Islet precursor cell (in vitro differentiated cells): ENCODE measurements around the gene IFIT5.
A peak's percentile ranks its signal among the peaks of the same experiment; 100 is the strongest.
"Not testable (repeated sequence)": the region's sequence is repeated elsewhere in the genome, so short reads cannot be mapped to it uniquely, and the experiment has no call there.

Experiments
- DNase-seq: peaks from one replicate; pipeline ENCODE4 v3.0.0-alpha.2; 2018

The IFIT5 gene

DNA sequence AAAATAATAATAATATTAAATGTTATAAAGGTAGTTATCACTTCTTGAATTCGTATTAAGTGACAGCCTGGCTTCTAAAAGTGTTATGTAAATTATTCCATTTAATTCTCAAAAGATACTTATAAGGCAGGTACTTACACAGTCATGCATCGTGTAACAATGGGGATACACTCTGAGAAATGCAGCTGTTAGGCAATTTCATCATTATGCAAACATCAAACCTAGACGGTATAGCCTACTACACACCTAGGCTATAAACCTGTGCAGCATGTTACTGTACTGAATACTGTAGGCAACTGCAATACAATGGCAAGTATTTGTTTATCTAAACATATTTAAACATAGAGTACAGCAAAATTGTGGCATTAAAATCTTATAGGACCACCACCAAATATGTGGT, 20.5 kb upstream of the IFIT5 start:
- DNase-seq: no peak

DNA sequence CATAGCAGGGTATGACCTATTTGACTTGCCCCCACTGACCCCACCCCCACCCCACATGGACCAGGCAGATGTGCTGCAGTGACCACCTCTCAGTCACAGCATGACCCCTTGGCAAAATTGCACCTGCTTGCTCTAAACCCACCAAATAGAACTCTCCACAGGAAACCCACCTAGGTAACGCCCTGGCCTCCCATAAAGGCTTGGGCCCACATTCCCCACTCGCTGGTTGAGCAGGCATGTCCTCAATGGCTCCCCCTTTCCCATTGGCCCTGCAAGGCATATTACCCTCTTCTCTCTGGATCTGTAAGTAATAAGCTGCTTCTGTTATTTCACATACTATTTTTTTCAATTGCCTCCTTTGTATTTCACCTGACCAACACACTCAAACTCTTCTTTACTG, 19.2 kb upstream of the IFIT5 start:
- DNase-seq: no peak

DNA sequence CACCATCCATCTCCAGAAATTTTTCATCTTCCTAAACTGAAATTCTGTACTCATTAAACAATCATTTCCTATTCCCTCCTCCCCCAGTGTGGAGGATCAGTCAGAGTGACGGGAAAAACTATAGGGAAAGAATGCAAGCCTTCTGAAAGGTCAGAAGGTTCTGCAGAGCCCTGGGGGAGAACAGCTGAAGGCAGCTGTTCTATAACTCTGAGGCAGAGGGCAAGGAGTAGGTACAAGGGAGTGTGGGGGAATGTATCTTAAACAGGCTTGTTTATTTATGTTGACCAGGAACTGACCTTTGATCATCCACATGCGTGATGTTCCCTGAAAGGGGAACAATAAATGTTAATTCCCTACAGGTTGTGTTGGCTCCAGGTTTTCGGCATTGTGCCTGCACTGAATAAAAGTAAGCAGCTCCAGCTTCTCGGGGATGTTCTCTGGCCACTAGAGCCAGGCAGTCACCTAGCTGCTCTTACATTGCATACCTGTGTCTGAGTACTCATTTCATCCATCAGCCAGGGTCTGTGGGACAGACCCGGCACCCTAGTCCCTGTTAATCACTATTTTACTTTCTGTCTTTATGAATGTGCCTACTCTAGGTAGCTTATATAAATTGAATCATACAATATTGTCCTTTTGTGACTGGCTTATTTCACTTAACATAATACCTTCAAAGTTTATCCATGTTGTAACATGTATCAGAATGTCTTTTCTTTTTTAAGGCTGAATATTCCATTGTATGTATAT, 16.2 kb upstream of the IFIT5 start:
- DNase-seq: no peak

DNA sequence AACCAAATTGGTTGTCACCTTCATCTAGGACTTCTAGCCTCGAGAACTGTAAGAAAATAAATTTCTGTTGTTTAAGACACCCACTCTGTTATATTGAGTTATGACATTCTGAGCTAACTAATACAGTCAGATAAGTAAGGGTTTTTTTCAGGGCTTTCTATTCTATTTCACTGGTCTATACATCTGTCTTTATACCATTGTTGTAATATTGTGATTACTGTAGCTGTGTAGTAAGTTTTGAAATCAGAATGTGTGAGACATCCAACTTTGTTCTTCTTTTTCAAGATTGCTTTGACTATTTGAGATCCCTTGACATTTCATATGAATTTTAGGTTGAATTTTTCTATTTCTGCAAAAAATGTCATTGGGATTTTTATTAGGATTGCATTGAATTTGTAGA, 14.4 kb upstream of the IFIT5 start:
- no peak for DNase-seq

DNA sequence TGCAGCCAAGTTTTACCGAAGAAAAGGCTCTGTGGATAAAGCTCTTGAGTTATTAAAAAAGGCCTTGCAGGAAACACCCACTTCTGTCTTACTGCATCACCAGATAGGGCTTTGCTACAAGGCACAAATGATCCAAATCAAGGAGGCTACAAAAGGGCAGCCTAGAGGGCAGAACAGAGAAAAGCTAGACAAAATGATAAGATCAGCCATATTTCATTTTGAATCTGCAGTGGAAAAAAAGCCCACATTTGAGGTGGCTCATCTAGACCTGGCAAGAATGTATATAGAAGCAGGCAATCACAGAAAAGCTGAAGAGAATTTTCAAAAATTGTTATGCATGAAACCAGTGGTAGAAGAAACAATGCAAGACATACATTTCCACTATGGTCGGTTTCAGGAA, 11.3 kb upstream of the IFIT5 start:
- no peak for DNase-seq

DNA sequence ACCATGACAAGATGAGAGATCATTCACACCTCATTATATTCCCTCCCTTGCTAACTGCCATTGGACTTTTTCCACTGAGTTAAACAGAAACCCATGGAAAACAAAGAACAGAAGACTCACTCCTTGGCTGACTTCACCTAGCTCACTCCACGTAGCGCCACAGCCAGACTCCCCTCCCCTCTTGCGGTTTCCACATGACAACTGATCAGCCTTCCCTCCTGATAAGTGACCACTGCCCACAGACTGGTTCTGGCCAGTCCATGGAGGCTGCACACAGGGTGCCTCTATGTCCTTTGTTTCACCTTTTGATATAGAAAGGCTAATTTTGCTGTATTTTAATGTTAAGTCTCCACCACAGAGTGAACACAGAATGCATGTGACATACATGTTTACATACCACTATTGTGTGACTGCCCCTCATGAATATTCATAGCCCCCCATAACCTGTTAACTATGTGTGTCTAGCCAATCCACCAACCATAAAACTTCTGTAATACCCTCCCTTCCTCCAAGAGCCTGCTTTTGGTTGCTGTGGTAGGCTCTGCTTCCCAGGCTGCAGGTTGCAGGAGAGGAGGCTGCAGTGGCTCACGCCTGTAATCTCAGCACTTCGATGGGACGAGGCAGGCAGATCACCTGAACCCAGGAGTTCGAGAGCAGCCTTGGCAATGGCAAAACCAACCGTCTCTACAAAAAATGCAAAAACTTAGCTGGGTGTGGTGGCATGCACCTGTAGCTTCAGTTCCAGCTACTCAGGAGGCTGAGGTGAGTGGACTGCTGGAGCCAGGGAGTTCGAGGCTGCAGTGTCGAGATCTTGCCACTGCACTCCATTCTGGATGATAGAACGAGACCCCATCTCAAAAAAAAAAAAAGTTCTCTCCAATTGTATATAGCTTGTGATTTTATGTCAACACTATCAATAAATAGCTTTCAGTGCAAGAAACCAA, 10.0 kb upstream of the IFIT5 start:
- no peak for DNase-seq

DNA sequence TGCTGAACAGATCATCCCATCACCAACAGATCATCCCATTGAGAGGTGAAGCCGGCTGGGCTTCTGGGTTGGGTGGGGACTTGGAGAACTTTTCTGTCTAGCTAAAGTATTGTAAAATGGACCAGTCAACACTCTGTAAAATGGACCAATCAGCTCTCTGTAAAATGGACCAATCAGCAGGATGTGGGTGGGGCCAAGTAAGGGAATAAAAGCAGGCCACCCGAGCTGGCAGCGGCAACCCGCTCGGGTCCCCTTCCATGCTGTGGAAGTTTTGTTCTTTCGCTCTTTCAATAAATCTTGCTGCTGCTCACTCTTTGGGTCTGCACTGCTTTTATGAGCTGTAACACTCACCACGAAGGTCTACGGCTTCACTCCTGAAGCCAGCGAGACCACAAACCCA, 8.2 kb upstream of the IFIT5 start:
- not testable (repeated sequence) for DNase-seq

DNA sequence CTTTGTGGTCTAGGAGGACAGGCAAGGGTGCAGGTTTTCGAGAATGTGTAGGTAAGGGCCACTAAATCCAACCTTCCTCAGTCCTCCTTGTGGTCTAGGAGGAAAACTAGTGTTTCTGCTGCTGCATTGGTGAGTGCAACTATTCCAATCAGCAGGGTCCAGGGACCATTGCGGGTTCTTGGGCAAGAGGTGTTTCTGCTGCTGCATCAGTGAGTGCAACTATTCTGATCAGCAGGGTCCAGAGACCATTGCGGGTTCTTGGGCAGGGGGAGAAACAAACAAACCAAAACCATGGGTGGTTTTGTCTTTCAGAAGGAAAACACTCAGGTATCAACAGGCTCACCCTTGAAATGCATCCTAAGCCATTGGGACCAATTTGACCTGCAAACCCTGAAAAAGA, 6.6 kb upstream of the IFIT5 start:
- not testable (repeated sequence) for DNase-seq

DNA sequence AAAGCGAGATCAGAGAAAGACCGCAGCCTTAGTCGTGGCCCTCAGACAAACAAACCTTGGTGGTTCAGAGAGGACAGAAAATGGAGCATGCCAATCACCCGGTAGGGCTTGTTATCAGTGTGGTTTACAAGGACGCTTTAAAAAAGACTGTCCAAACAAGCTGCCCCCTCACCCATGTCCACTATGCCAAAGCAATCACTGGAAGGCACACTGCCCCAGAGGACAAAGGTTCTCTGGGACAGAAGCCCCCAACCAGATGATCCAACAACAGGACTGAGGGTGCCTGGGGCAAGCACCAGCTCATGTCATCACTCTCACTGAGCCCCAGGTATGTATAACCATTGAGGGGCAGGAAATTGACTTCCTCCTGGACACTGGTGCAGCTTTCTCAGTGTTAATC, 5.1 kb upstream of the IFIT5 start:
- DNase-seq: not testable (repeated sequence)

DNA sequence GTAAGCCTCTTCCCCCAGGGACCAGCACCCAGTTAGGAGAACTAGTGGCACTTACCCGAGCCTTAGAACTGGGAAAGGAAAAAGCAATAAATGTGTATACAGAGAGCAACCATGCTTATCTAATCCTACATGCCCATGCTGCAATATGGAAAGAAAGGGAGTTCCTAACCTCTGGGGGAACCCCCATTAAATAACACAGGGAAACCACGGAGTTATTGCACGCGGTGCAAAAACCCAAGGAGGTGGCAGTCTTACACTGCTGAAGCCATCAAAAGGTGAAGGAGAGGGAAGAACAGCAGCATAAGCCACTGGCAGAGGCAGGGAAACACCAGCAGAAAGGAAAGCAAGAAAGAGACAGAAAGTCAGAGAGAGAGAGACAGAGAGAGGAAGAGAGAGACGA, 3.8 kb upstream of the IFIT5 start:
- not testable (repeated sequence) for DNase-seq

DNA sequence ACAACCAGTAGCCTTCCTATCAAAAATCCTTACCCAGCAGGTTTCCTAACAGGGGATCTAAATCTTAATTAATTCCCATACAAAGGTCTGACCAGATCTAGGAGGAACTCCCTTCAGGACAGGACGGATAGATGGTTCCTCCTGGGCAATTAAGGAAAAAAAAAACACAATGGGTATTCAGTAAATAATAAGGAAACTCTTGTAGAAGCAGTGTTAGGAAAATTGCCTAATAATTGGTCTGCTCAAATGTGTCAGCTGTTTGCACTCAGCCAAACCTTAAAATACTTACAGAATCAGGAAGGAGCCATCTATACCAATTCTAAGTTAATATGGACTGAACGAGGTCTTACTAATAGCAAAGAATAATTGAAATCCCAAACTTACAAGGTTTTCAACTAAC, 3.2 kb upstream of the IFIT5 start:
- not testable (repeated sequence) for DNase-seq

DNA sequence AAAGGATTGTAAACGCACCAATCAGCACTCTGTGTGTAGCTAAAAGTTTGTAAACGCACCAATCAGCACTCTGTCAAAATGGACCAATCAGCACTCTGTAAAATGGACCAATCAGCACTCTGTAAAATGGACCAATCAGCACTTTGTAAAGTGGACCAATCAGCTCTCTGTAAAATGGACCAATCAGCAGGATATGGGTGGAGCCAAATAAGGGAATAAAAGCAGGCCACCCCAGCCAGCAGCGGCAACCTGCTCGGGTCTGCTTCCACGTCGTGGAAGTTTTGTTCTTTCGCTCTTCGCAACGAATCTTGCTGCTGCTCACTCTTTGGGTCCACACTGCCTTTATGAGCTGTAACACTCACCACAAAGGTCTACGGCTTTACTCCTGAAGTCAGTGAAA, 2.1 kb upstream of the IFIT5 start:
- not testable (repeated sequence) for DNase-seq

DNA sequence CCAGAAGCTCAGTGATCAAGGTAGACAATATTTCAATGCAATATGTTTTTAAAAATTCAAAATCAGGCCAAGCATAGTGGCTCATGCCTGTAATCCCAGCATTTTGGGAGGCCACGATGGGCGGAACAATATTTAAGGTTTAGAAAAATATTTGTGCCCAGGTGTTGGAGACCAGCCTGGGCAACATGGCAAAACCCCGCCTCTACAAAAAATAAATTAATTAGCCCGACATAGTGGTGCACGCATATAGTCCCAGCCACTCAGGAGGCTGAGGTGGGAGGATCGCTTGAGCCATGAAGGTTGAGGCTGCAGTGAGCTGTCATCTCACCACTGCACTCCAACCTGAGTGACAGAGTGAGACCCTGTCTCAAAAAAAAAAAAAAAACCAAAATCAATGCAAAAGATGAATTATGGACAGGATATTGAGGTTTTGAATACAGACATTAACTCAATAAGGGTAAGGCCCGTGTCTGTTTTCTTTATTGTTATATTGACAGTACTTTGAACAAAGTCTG, 913 bp upstream of the IFIT5 start:
- no peak for DNase-seq

DNA sequence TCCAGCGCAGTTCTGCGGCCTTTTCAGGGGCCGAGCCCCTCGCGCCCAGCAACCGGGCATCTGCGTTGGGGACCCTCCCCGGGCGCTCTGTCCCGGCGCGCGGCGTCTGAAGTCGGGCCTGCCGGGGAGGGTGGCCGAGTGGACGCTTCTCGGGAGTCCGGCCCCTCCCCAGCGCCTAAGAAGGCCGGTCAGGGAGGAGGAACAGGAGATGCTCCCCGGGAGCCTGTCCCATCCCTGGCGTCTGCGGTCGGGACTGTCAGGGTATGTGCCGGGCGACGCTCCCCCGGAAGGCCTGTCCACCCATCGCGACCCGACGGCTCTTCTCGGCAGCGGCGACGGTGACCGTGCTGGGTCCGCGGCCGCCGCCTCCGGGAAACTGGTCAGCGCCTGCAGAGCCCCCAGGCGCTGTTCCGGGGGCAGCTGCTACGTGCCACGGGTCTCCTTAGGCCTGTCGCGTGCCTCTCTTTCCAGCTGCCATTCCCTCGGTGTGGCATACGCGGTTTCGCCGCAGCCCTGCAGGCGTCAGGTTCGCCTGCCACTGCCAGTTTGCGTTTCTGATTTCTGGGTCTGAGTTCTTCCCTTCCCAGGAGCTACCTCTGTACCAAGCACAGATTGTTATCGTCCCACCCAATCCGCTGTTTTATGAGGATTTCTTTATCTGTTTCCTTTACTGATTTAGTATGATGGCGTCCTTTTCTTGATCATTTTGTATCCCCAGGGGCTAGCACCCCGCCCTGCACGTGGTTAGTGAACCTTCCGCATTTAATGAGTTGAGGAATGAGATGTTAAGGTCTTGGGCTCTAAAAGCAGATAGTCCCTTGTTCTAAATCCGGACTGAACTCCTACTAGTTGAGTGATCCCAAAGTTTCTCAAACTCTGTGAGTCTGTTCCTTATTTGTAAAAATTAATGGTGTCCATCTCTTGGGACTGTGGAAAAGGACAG, 782 bp downstream of the IFIT5 start:
- peak; percentile 67 for DNase-seq

DNA sequence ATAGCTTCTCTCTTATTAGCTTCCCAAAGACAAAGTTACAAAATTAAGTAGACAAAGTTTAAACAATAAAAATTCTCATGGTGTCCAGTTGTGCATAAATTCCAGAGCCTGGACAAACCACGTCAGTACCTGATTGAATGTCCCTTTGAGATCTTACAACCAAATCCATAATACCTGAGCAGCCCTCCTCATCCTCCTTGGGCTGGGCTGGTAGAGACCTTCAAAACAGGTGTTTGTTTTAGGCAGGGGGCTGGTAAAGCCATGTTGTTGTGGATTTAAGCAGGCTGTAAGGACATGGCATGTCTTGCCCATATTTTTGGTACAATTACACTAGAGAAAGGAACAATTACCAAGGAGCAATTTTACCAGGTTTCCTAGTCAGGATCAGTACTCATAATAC, 2.1 kb downstream of the IFIT5 start:
- DNase-seq: no peak

DNA sequence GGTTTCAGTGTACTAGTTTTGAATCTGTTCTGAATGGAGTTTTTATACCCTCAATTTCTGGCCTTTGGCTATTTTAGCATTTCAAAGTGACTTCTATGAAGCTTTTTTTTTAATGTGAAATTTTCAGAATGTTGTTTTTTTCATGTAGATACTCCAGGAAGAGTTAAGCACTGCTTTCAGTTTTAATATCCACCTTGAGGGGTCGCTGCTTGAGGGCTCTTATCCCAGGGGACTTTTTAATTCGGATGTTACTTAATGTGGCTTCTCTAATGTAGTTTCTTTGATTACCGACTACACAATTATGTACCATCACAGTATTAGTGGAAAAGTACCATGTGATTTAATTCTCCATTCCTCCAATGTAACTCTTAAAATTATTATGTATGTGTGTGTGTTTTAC, 5.2 kb downstream of the IFIT5 start:
- no peak for DNase-seq

DNA sequence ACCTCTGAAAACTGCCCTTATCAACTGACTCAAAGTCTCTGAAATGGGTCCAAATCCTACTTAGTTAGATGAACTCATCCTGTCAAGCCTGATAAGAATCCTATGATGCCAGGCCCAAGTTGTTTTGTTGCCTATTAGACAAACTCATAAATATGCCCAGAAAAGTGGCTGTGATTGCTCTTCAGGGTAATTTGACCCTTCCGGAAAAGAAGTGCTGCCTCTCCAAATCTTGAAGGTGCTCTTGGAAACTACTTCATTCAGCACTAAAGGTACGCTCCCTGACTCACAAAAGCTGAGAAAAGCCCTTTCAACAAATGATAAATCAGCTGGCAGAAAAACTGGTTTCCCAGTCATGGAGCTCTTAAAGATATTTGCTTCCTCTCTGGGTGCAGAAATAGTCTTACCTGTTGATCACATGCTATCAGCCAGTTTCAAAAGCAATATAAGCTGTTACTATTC, 6.7 kb downstream of the IFIT5 start:
- no peak for DNase-seq

DNA sequence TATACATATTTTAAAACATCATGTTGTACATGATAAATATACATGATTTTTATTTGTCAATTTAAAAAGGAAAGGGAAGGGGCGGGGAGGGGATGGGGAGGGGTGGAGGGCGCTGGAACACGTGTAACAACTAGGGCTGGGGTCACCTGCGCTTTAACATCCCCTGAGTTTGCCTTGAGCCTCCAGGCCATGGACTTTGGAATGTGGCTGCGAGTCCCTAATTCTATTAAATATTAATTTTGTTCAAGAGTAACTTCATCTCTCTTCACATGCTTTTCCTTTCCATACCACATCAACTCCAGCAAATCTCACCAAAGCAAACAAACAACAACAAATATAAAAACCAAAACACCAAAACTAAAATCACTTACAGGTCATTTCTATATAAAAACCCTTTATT, 10.6 kb downstream of the IFIT5 start:
- no peak for DNase-seq

DNA sequence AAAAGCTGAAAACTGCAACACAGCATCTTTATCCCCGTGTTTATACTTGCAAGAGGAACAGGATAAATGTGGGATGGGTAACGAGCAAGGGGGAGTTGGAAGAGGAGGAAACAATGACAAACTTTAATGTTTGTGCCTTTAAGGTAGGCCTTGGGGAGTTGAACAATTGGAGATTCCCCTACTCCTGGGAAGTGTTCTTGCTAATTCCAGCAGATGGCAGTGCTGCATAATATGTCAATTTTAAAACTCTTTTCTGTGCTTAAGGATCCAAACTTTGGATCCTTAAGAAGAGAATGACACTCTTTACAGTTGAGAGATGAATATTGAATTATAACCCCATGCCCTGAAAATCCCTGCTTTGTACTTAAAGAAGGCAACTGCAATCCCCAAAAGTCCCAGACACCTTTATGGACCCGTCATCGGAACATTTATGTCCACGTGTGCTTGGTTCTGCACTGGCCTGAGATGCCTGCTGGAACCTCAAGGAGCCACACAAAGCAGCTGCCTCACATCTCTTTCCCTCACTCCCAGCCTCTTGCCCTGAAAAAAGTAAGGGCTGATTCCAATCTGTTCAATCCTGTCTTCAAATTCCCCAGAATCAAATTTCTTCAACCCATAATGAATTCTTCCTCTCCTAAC, 12.0 kb downstream of the IFIT5 start:
- no peak for DNase-seq

DNA sequence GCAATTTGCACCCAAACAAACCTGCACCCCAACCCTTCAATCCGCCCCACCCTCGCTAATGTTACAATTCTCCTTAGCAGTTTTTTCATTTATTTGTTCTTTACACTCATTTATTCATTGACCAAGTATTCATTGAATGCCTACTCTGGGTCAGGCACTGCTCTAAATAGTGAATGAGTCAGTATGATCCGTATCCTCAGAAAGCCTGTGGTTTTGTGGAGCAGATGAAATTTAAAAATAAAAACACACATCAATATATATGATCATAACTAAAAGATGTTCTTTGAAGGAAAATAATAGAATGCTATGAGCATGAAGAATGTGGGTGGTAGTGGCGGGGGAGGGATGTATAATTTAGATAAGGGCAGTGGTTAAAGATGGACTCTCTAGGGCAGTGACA, 13.3 kb downstream of the IFIT5 start:
- DNase-seq: no peak

DNA sequence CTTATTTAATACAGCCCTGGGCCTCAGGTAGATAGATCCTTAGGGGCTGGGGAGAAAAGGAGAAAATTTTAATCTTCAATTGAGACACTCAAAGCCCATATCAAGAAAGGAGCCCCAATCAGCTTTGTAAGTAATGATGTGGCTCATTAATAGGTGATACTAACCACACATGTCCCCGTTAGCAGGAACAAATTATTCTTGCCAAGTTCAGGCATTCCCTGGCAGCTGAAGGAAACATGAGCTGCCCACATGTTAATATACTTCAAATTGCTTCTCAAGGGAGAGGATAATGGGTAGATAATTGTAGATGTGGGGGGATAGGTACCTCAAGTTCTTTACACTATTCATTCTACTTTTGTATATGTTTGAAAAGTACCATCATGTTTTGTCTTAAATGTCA, 14.5 kb downstream of the IFIT5 start:
- no peak for DNase-seq

DNA sequence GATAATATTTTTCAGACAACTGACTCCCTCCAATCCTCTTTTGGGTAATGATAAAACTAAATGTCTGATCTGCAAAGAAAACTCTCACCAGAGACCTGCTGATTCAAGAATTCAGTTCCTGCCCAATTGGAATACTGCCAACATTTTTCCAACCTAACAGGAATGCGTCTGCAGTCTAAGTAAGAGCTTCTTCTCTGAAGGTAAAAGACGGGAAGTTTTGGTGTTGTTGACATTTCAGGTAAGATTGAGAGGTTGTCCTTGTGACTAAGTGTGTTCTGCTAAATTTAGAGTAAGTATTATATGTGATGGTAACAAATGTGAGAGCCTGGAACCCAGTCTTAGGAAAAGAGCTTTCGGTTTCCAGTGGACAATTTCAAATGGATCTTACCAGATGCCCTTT, 17.6 kb downstream of the IFIT5 start:
- no peak for DNase-seq
